Measurements from ENCODE around the gene TRIM51G.
"Not testable (repeated sequence)": the region's sequence is repeated elsewhere in the genome, so short reads cannot be mapped to it uniquely, and the experiment has no call there.

The TRIM51G gene

DNA sequence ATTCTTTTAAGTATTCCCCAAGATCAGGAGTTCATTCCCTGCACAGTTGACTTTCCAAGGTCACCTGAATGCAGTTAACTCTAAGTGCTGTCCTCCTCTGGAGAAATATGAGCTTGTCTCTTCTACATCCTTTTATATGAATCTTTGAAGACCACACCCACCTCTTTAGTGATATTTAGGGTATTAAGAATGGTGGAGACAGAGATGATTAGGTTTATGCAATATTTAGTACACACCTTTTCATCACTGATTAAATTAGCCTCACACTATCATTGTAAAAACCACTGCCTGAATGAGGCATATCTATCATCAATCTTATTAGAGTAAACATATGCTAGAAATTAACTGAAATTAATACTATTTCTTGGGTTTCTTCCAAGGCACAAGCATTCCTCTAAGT is at the start of gene TRIM51G:
Gene TRIM51G, minus strand, starts transcription at position 101 of the 400 bp plus-strand sequence. CDS start 2,190 bp downstream, outside the sequence.
- not testable (repeated sequence) for DNase-seq (ENCODE audit: extremely low read depth, low read depth)

DNA sequence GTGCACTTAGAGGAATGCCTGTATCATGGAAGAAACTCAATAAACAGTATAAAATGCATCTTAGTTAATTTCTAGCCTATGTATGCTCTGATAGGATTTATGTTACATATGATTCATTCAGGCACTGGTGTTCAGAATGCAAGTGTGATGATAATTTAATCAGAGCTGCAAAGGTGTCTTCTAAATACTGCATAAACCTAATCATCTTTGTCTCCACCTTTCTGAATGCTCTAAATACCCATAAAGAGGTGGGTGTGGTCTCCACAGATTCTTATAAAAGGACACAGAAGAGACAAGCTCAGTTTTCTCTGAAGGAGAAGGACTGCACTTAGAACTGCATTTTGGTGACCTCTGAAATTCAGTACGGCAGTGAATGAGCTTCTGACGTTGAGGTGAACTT is 44.8 kb upstream of the TRIM51G start, which contains the start of gene TRIM49B:
Gene TRIM49B, plus strand, starts transcription at position 301 of the 400 bp plus-strand sequence. CDS start 2,777 bp downstream, outside the sequence.
- DNase-seq (ENCODE audit: extremely low read depth, low read depth), result not testable (repeated sequence)

DNA sequence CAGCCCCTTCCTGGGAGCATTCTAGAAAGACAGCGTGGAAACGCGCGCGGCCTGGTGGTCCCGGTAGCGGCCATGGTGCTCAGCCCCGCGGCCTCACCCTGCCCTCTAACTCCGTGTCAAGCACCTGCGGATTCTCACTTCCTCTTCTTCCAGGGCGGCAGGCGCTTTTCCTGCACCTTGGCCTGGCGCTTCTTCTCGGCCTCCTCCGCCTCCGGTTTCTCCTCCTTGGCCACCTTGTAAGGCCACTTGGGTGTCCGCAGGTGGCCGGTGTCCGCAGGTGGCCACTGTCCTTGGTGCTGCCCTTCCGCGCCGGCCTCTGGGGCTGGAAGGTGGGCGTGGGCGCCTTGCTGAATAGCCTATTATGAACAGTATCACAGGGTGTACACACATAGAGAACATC is 15.1 kb downstream of the TRIM51G start:
- DNase-seq (ENCODE audit: extremely low read depth, low read depth), result not testable (repeated sequence)

DNA sequence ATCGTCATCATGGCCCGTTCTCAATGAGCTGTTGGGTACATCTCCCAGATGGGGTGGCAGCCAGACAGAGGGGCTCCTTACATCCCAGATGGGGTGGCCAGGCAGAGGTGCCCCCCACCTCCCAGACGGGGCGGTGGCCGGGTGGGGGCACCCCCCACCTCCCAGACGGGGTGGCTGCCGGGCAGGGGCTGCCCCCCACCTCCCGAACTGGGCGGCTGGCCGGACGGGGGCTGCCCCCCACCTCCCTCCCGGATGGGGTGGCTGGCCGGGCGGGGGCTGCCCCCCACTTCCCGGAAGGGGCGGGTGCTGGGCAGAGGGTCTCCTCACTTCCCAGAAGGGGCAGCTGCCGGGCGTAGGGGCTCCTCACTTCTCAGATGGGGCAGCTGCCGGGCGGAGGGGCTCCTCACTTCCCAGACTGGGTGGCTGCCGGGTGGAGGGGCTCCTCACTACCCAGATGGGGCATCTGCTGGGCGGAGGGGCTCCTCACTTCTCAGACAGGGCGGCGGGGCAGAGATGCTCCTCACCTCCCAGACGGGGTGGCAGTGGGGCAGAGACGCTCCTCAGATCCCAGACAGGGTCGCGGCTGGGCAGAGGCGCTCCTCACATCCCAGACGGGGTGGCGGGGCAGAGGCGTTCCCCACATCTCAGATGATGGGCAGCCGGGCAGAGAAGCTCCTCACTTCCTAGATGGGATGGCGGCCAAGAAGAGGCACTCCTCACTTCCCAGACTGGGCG is 28.2 kb downstream of the TRIM51G start:
- DNase-seq (ENCODE audit: extremely low read depth, low read depth), result not testable (repeated sequence)

DNA sequence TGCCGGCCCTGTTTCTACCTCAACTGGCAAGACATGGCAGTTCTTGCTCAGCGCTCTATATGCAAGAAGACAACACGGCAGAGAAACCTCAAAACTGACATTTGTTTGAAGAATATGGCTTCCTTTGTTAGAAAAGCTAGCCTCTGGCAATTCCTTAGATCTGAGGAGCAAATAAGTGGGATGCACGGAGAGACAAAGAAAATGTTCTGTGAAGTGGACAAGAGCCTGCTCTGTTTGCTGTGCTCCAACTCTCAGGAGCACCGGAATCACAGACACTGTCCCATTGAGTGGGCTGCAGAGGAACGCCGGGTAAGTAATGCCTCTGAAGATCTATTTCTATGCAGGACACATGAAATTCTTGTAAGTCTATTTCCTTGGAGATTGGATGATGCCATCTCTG is 37.9 kb downstream of the TRIM51G start:
- not testable (repeated sequence) for DNase-seq (ENCODE audit: extremely low read depth, low read depth)
